ENCODE results near the gene TANC1. TPM values are rescaled to one million over a fixed set of nuclear protein-coding genes. Genes with fewer than 3 reads are reported as not detected.

Gene TANC1
- total RNA-seq, 2 experiments from 2014 or later = 0.48 to 0.55 TPM

GRCh38 chr2:159230145-159230877 is 261.9 kb downstream of the TANC1 start:
- H3K36me3 Mint-ChIP-seq (ENCODE audit: low read depth) = no peaks in the 10 kb centered on the region
- H3K27ac Mint-ChIP-seq = no peak overlapping the region
- ChIA-PET POLR2A (no interaction called here), CTCF (no interaction called here)
- no peak overlapping the region for H3K4me3 Mint-ChIP-seq
- no peak for DNase-seq
- H3K4me1 Mint-ChIP-seq = peaks cover 12% of the 10 kb centered on the region
- H3K27me3 Mint-ChIP-seq = no peaks in the 10 kb centered on the region
- no peaks in the 10 kb centered on the region for H3K9me3 Mint-ChIP-seq

- H3K36me3 Mint-ChIP-seq (ENCODE audit: low read depth) = no peaks in the 10 kb centered on the region
- ChIA-PET CTCF (no interaction called here), POLR2A (no interaction called here)
- no peaks in the 10 kb centered on the region for H3K27me3 Mint-ChIP-seq
- peaks cover 2% of the 10 kb centered on the region for H3K4me1 Mint-ChIP-seq
- no peaks in the 10 kb centered on the region for H3K9me3 Mint-ChIP-seq
- no peak for DNase-seq
- no peak overlapping the region for H3K27ac Mint-ChIP-seq
- H3K4me3 Mint-ChIP-seq = no peak overlapping the region
These were observed 264.2 kb downstream of the TANC1 start for GRCh38 chr2:159232456-159233170.

GRCh38 chr2:159234868-159235267 is 266.4 kb downstream of the TANC1 start:
- POLR2A ChIA-PET = no interaction called here
- Mint-ChIP-seq H3K27me3 (no peaks in the 10 kb centered on the region), H3K27ac (no peak overlapping the region), H3K4me3 (no peak overlapping the region), H3K36me3 (ENCODE audit: low read depth) (peaks cover 3% of the 10 kb centered on the region), H3K4me1 (no peaks in the 10 kb centered on the region), H3K9me3 (no peaks in the 10 kb centered on the region)
- DNase-seq = no peak
- CTCF ChIA-PET = no interaction called here

- Mint-ChIP-seq H3K4me3 (no peak overlapping the region), H3K9me3 (peaks cover 4% of the 10 kb centered on the region), H3K27me3 (no peaks in the 10 kb centered on the region), H3K4me1 (no peaks in the 10 kb centered on the region), H3K36me3 (ENCODE audit: low read depth) (peaks cover 26% of the 10 kb centered on the region), H3K27ac (no peak overlapping the region)
- DNase-seq = no peak
- ChIA-PET CTCF (no interaction called here), POLR2A (no interaction called here)
These were observed 275.1 kb downstream of the TANC1 start for GRCh38 chr2:159243529-159243928.

- POLR2A ChIA-PET = interaction anchor here (0.6 kb wide), 1 partner anchor 22 kb away, joined by 4 read pairs; no protein-coding TSS in a partner anchor
These were observed 278.0 kb downstream of the TANC1 start for GRCh38 chr2:159246325-159246988.

GRCh38 chr2:159249990-159250715 is 281.7 kb downstream of the TANC1 start:
- POLR2A ChIA-PET = interaction anchor here (1.9 kb wide), 1 partner anchor 462 kb away, joined by 4 read pairs; the partner anchor contains the start of gene MARCHF7

More at GRCh38 chr2:159246325-159246988, 278.0 kb downstream of the TANC1 start:
- CTCF ChIA-PET = interaction anchor here (0.7 kb wide), 1 partner anchor 208 kb away, joined by 3 read pairs; no protein-coding TSS in a partner anchor
- H3K4me3 Mint-ChIP-seq = no peak overlapping the region
- no peak overlapping the region for H3K27ac Mint-ChIP-seq
- no peaks in the 10 kb centered on the region for H3K27me3 Mint-ChIP-seq
- peaks cover 1% of the 10 kb centered on the region for H3K4me1 Mint-ChIP-seq
- no peak for DNase-seq
- peaks cover 4% of the 10 kb centered on the region for H3K9me3 Mint-ChIP-seq
- peaks cover 18% of the 10 kb centered on the region for H3K36me3 Mint-ChIP-seq (ENCODE audit: low read depth)

GRCh38 chr2:159251296-159252173 is 283.1 kb downstream of the TANC1 start:
- CTCF ChIA-PET = no interaction called here
- POLR2A ChIA-PET = interaction anchor here (1.9 kb wide), 1 partner anchor 461 kb away, joined by 4 read pairs; the partner anchor contains the start of gene MARCHF7
- H3K27ac Mint-ChIP-seq = no peak overlapping the region
- H3K9me3 Mint-ChIP-seq = no peaks in the 10 kb centered on the region
- H3K4me1 Mint-ChIP-seq = peaks cover 1% of the 10 kb centered on the region
- no peak overlapping the region for H3K4me3 Mint-ChIP-seq
- peaks cover 8% of the 10 kb centered on the region for H3K36me3 Mint-ChIP-seq (ENCODE audit: low read depth)
- DNase-seq = no peak
- H3K27me3 Mint-ChIP-seq = no peaks in the 10 kb centered on the region

More at GRCh38 chr2:159249990-159250715, 281.7 kb downstream of the TANC1 start:
- Mint-ChIP-seq H3K27me3 (no peaks in the 10 kb centered on the region), H3K4me1 (peaks cover 1% of the 10 kb centered on the region), H3K27ac (no peak overlapping the region), H3K4me3 (no peak overlapping the region), H3K36me3 (ENCODE audit: low read depth) (peaks cover 14% of the 10 kb centered on the region), H3K9me3 (peaks cover 4% of the 10 kb centered on the region)
- CTCF ChIA-PET = no interaction called here
- DNase-seq = no peak

GRCh38 chr2:159252905-159253304 is 284.5 kb downstream of the TANC1 start:
- no peak for DNase-seq
- CTCF ChIA-PET = no interaction called here
- no peaks in the 10 kb centered on the region for H3K9me3 Mint-ChIP-seq
- H3K4me1 Mint-ChIP-seq = peaks cover 1% of the 10 kb centered on the region
- no peaks in the 10 kb centered on the region for H3K27me3 Mint-ChIP-seq
- POLR2A ChIA-PET = no interaction called here
- no peak overlapping the region for H3K4me3 Mint-ChIP-seq
- peaks cover 4% of the 10 kb centered on the region for H3K36me3 Mint-ChIP-seq (ENCODE audit: low read depth)
- H3K27ac Mint-ChIP-seq = no peak overlapping the region

GRCh38 chr2:159256159-159256558 is 287.7 kb downstream of the TANC1 start:
- CTCF ChIA-PET = interaction anchor here (0.6 kb wide), 1 partner anchor 25 kb away, joined by 3 read pairs; no protein-coding TSS in a partner anchor
- POLR2A ChIA-PET = no interaction called here
- H3K4me3 Mint-ChIP-seq = no peak overlapping the region
- DNase-seq = no peak
- H3K27me3 Mint-ChIP-seq = no peaks in the 10 kb centered on the region
- no peaks in the 10 kb centered on the region for H3K9me3 Mint-ChIP-seq
- no peaks in the 10 kb centered on the region for H3K4me1 Mint-ChIP-seq
- H3K27ac Mint-ChIP-seq = no peak overlapping the region
- peaks cover 6% of the 10 kb centered on the region for H3K36me3 Mint-ChIP-seq (ENCODE audit: low read depth)

- H3K27ac Mint-ChIP-seq = no peak overlapping the region
- H3K9me3 Mint-ChIP-seq = no peaks in the 10 kb centered on the region
- H3K4me3 Mint-ChIP-seq = no peak overlapping the region
- CTCF ChIA-PET = no interaction called here
- DNase-seq = no peak
- H3K27me3 Mint-ChIP-seq = no peaks in the 10 kb centered on the region
- no peaks in the 10 kb centered on the region for H3K4me1 Mint-ChIP-seq
- POLR2A ChIA-PET = no interaction called here
- peaks cover 2% of the 10 kb centered on the region for H3K36me3 Mint-ChIP-seq (ENCODE audit: low read depth)
These were observed 293.8 kb downstream of the TANC1 start for GRCh38 chr2:159262226-159262625.

GRCh38 chr2:159262904-159263303 is 294.5 kb downstream of the TANC1 start:
- no peaks in the 10 kb centered on the region for H3K4me1 Mint-ChIP-seq
- H3K27me3 Mint-ChIP-seq = no peaks in the 10 kb centered on the region
- ChIA-PET POLR2A (no interaction called here), CTCF (no interaction called here)
- DNase-seq = no peak
- H3K4me3 Mint-ChIP-seq = no peak overlapping the region
- H3K36me3 Mint-ChIP-seq (ENCODE audit: low read depth) = peaks cover 2% of the 10 kb centered on the region
- no peaks in the 10 kb centered on the region for H3K9me3 Mint-ChIP-seq
- H3K27ac Mint-ChIP-seq = no peak overlapping the region

GRCh38 chr2:159265171-159265576 is 296.7 kb downstream of the TANC1 start:
- CTCF ChIA-PET = interaction anchor here (0.7 kb wide), 1 partner anchor 20 kb away, joined by 3 read pairs; no protein-coding TSS in a partner anchor
- Mint-ChIP-seq H3K27me3 (no peaks in the 10 kb centered on the region), H3K4me1 (no peaks in the 10 kb centered on the region), H3K27ac (no peak overlapping the region), H3K4me3 (no peak overlapping the region), H3K9me3 (no peaks in the 10 kb centered on the region), H3K36me3 (ENCODE audit: low read depth) (peaks cover 9% of the 10 kb centered on the region)
- no peak for DNase-seq
- POLR2A ChIA-PET = no interaction called here

All from activated CD4-positive, alpha-beta memory T cell treated with anti-CD3 and anti-CD28 coated beads, Interleukin-2, amount 10 ng/mL, durations not matched to agents 7 days and 5 days (primary cell).